DMS 273 (cell line): Measurements from ENCODE around the gene SREBF1.

Experiments used
- DNase-seq: peaks from one replicate; lab custom pipeline; 2025; ENCODE audit not compliant: unreplicated experiment; lab: John Stamatoyannopoulos, UW

Gene SREBF1

GRCh38 chr17:17836818-17837379, at the start of gene SREBF1:
Gene SREBF1, minus strand, starts transcription at chr17:17836986. Its CDS starts 169 bp downstream, at chr17:17836817.
- DNase-seq: peak; percentile 67

GRCh38 chr17:17886226-17886625, 49.4 kb upstream of the SREBF1 start:
- DNase-seq: peak; percentile 85

GRCh38 chr17:17884391-17885357, 47.9 kb upstream of the SREBF1 start:
- peak; percentile 65 for DNase-seq

- DNase-seq: peak; percentile 22
These were observed 47.0 kb upstream of the SREBF1 start for GRCh38 chr17:17883801-17884200.

GRCh38 chr17:17882082-17882581, 45.3 kb upstream of the SREBF1 start:
- no peak for DNase-seq

GRCh38 chr17:17880577-17881196, 43.9 kb upstream of the SREBF1 start:
- DNase-seq: no peak

GRCh38 chr17:17877529-17878358, 41.0 kb upstream of the SREBF1 start:
- DNase-seq: peak; percentile 42

- no peak for DNase-seq
These were observed 40.3 kb upstream of the SREBF1 start for GRCh38 chr17:17876959-17877528.

- peak; percentile 62 for DNase-seq
These were observed 37.7 kb upstream of the SREBF1 start for GRCh38 chr17:17874478-17874877.

GRCh38 chr17:17873450-17873991, 36.7 kb upstream of the SREBF1 start:
- no peak for DNase-seq

- no peak for DNase-seq
These were observed 36.0 kb upstream of the SREBF1 start for GRCh38 chr17:17872547-17873345.

- no peak for DNase-seq
These were observed 35.1 kb upstream of the SREBF1 start for GRCh38 chr17:17871913-17872312.

- DNase-seq: no peak
These were observed 33.5 kb upstream of the SREBF1 start for GRCh38 chr17:17870247-17870646.

GRCh38 chr17:17868641-17869522, 32.1 kb upstream of the SREBF1 start:
- no peak for DNase-seq

- DNase-seq: no peak
These were observed 30.1 kb upstream of the SREBF1 start for GRCh38 chr17:17866897-17867296.

- DNase-seq: no peak
These were observed 29.6 kb upstream of the SREBF1 start for GRCh38 chr17:17866425-17866824.

GRCh38 chr17:17865035-17865434, 28.2 kb upstream of the SREBF1 start:
- DNase-seq: no peak

GRCh38 chr17:17860766-17861107, 24.0 kb upstream of the SREBF1 start:
- no peak for DNase-seq
